ENCODE measurements around the gene GUCY1A1.

The GUCY1A1 gene

DNA sequence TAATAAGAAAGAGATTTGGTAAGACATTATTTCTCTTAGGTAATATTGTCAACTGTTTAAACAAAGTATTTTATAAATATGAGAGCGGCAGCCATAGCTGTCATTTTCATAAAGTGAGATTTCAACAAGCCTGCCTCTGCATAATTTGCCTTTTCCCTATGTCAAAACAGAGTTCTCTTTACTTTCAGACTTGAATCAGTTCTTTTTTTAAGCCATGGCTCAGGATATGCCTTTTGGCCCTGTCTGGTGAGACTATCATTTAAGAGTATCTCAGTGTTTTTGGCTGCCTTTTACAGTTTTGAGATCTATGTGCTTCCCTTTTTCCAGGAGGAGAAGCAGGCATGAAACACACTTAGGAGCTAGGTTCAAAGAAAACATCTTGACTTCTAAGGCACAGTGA is 7.5 kb upstream of the GUCY1A1 start:
- DNase-seq, result no peak

GRCh38 chr4:155660436-155660835 is 6.2 kb upstream of the GUCY1A1 start:
- no peak for DNase-seq

- no peak for DNase-seq
Observed at GRCh38 chr4:155665054-155665453, 1.6 kb upstream of the GUCY1A1 start.

DNA sequence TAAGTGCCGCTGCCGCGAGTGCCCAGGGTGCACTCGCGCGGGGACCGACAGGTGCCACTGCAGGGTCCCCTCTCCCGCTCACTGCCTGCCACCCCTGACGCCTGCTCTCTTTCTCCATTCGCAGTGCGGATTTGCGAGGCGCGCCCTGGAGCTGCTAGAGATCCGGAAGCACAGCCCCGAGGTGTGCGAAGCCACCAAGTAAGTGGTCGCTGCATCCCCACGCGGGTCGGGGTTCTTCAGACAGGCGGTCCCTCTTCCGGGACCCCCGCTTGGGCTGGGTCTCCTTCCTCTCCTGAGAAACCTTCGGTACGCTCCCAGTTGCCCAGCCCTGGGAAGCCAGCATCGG is 547 bp downstream of the GUCY1A1 start:
- peak in 43 of 51 donors; percentile 3 to 83 (median 39) for DNase-seq

GRCh38 chr4:155667568-155668511 is 1.2 kb downstream of the GUCY1A1 start:
- peak in 40 of 51 donors; percentile 1 to 73 (median 38) for DNase-seq

DNA sequence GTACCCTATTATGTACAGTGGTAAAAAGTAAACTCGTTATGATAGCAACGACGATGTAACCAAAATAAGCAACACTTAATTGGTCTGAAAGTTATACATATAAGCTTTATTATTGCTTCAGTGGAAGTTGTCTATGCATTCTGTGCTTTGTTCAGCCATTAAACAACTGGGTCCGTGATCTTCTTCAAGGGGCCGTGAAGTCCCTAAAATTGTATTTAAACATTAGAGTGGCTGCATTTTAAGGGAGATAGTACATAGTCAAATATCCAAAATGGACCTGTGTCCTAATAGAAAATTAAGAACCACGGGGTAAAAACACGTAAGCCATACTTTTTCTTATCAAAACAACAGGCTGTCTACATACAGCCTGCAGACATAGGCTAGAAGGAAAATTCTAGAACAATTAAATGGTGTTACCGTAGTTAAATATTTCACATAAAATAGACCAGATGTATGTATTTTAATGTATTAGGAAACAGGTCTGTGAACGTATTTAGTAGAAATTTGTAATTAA is 2.1 kb downstream of the GUCY1A1 start:
- no peak for DNase-seq

GRCh38 chr4:155672342-155672741 is 5.7 kb downstream of the GUCY1A1 start:
- DNase-seq, result no peak

DNA sequence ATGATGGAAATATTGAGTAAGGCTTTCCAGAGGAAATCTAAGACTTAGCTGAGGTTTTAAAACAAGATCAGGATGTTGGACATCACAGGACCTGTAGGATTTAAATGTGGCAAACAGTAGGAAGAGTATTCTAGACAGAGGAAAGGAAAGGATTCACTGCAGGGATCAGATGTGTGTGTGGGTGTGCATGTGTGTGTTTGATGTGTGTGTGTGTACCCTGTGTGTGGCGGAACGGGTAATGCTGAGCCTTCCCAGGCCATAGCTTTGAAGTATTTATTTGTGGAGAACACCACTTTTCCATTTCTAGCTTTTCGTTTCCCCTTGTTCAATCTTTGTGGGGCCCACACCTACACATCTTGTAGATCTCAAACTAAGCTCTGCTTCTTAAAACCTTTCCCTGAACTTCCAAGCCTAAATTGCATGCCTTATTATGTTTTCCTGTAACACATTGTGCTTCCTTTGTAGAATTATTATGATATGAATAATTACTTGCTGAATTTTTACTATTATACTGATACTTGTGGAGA is 6.9 kb downstream of the GUCY1A1 start:
- DNase-seq, result no peak

DNA sequence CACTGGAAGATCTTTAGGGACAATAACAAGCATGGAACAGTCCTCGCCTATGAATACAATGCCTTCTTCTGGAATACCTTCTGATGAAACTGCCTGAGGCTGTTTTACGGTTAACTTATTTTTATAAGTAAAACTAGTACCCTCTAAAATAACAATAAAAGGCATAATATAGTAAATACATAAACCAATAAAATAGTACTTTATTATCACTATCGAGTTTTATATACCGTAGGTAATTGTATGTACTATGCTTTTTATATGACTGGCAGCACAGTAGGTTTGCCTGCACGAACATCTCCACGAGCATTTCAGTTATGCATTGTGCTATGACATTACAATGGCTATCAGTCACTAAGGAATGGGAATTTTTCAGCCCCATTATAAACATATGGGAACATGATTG is 8.0 kb downstream of the GUCY1A1 start:
- DNase-seq, result no peak

GRCh38 chr4:155675709-155676429 is 9.2 kb downstream of the GUCY1A1 start:
- no peak for DNase-seq

DNA sequence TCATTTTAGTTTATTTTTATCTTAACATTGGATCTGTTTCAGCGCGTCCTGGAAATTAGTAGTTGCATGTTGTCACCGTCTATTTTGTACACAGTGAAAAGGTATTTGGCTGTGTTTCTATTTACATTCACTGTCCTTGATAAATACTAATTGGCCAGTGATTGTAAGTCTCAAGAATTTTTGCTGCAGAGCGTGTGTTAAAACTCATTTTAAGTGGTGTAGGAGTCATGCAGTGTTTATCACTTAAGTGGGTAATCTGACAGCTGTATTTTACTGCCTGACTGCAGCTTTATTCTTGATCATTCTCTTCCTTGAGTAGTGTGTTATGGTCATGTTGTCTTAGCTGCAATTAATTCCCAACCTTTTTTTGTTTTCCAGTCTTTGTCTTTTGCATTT is 9.8 kb downstream of the GUCY1A1 start:
- no peak for DNase-seq

DNA sequence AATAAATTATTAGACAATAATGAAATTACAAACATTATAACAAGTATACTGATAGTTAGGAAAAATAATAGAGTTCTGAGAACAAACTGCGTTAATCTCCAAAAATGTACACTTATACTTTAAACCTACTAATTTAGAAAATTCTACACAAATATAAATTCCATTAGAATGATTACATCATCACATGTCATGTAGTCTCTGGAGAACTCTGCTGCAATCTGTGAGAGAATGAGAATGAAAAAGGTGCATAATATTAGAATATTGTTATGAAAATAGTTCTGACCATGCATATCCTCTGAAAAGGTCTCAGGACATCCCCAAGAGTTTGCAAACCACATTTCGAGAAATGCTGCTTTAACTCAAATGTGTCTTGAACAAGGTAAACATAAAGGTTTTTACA is 11.4 kb downstream of the GUCY1A1 start:
- no peak for DNase-seq

DNA sequence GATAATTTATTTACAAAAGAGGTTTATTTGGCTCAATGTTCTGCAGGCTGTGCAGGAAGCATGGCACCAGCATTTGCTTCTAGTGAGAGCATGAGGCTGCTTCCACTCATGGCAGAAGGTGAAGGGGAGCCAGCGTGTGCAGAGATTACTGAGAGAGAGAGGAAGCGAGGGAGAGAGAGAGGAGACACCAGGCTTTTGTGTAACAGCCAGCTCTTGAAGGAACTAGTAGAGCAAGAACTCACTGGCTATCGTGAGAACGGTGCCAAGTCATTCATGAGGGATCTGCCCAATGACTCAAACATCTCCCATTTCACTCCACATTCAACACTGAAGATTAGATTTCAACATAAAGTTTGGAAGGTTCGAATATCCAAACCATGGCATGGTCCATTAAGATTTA is 12.7 kb downstream of the GUCY1A1 start:
- DNase-seq, result peak in 1 of 51 donors; percentile 0

- no peak for DNase-seq
Observed at GRCh38 chr4:155681886-155682285, 15.2 kb downstream of the GUCY1A1 start.

GRCh38 chr4:155684423-155684822 is 17.8 kb downstream of the GUCY1A1 start:
- DNase-seq, result no peak

GRCh38 chr4:155684892-155685541 is 18.4 kb downstream of the GUCY1A1 start:
- DNase-seq, result no peak

- DNase-seq, result no peak
Observed at GRCh38 chr4:155687380-155687982, 20.8 kb downstream of the GUCY1A1 start.

DNA sequence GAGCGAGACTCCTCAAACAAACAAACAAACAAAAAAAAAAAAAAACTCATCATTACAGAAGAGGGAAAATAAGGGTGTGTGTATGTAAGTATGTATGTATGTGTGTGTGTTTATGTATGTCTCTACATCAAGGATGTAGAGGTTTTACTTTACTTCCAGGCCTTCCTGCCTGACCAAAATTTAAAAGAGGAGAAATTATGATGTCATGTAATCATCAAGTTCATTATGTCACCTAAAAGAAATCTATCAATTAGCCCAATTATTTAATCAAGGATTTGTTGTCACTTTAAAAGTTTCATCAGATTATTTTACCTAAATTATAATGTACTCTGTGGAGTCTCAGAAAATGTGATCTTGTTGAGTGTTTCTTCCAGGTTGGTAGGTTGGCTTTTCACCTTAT is 21.6 kb downstream of the GUCY1A1 start:
- no peak for DNase-seq

GRCh38 chr4:155688860-155689259 is 22.2 kb downstream of the GUCY1A1 start:
- DNase-seq, result no peak

DNA sequence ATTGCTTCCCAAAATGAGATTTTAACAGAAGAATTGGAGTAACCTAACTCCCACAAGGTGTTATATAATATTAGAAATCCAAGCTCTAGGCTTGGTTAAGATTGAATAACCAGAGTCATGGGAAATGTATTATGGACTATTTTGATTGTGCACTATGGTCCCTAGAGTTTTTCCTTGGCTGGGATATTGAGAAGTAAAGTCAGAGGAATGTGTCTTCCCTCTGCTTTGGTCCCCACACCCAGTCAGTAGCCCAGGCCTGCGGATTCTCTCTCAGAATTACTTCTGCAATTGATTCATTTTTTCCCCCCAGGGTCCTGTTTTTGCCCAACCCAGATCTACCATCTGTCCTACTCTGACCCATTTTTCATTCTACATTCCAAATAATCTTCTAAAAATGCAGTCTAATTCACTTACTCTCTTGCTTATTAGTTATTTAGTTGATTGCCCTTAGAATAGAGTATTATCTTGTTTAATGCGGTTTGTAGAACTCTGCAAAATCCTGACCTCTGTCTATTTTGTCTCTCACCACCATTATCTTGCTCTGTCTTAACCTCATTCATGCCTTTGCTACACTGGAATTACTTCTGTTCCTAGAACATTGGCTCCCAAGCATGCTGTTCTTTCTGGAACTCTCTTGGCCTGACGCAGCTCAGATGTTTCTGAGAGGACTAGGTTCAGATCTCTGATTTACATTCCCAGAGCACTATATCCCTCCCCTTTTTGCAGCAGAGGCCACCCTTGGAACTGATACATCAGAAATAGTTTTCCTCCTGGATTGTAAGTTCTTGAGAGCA is 23.6 kb downstream of the GUCY1A1 start:
- DNase-seq, result no peak

GRCh38 chr4:155692361-155692760 is 25.7 kb downstream of the GUCY1A1 start:
- DNase-seq, result no peak

All from hypothalamus (tissue), 51 donors.